ENCODE measurements around the gene PYCARD.
A peak's percentile ranks its signal among the peaks of the same experiment; 100 is the strongest.
"Not testable (repeated sequence)": the region's sequence is repeated elsewhere in the genome, so short reads cannot be mapped to it uniquely, and the experiment has no call there.

Gene PYCARD

GRCh38 chr16:31214708-31215286 lies 12.2 kb upstream of the PYCARD start:
- DNase-seq = no peak

GRCh38 chr16:31213877-31214707 lies 11.5 kb upstream of the PYCARD start, which contains the start of gene TRIM72:
Gene TRIM72 (plus strand): TSS chr16:31214119. CDS start chr16:31214739, 620 bp downstream.
- peak in 1 of 2 experiments; percentile 32 for DNase-seq

GRCh38 chr16:31213342-31213741 lies 10.8 kb upstream of the PYCARD start:
- DNase-seq = no peak

- no peak for DNase-seq
Observed at GRCh38 chr16:31206776-31207175, 4.2 kb upstream of the PYCARD start.

- DNase-seq = no peak
Observed at GRCh38 chr16:31204871-31205666, 2.5 kb upstream of the PYCARD start.

- DNase-seq = no peak
Observed at GRCh38 chr16:31201582-31202413, 762 bp downstream of the PYCARD start.

- DNase-seq = no peak
Observed at GRCh38 chr16:31200821-31201568, 1.6 kb downstream of the PYCARD start.

- not testable (repeated sequence) for DNase-seq
Observed at GRCh38 chr16:31200111-31200510, 2.4 kb downstream of the PYCARD start.

GRCh38 chr16:31199430-31200041 lies 3.0 kb downstream of the PYCARD start:
- DNase-seq = no peak

GRCh38 chr16:31198207-31198882 lies 4.2 kb downstream of the PYCARD start:
- no peak for DNase-seq

- no peak for DNase-seq
Observed at GRCh38 chr16:31196324-31197088, 6.1 kb downstream of the PYCARD start.

- DNase-seq = not testable (repeated sequence)
Observed at GRCh38 chr16:31195861-31196260, 6.7 kb downstream of the PYCARD start.

GRCh38 chr16:31194898-31195297 lies 7.7 kb downstream of the PYCARD start:
- DNase-seq = no peak

- no peak for DNase-seq
Observed at GRCh38 chr16:31193874-31194273, 8.7 kb downstream of the PYCARD start.

GRCh38 chr16:31192856-31193642 lies 9.5 kb downstream of the PYCARD start:
- DNase-seq = no peak

GRCh38 chr16:31191697-31192428 lies 10.7 kb downstream of the PYCARD start:
- no peak for DNase-seq

- no peak for DNase-seq
Observed at GRCh38 chr16:31190818-31191444, 11.6 kb downstream of the PYCARD start.

GRCh38 chr16:31190061-31190460 lies 12.5 kb downstream of the PYCARD start:
- no peak for DNase-seq
